Measurements from ENCODE around the gene EIF2AK2.

DNA sequence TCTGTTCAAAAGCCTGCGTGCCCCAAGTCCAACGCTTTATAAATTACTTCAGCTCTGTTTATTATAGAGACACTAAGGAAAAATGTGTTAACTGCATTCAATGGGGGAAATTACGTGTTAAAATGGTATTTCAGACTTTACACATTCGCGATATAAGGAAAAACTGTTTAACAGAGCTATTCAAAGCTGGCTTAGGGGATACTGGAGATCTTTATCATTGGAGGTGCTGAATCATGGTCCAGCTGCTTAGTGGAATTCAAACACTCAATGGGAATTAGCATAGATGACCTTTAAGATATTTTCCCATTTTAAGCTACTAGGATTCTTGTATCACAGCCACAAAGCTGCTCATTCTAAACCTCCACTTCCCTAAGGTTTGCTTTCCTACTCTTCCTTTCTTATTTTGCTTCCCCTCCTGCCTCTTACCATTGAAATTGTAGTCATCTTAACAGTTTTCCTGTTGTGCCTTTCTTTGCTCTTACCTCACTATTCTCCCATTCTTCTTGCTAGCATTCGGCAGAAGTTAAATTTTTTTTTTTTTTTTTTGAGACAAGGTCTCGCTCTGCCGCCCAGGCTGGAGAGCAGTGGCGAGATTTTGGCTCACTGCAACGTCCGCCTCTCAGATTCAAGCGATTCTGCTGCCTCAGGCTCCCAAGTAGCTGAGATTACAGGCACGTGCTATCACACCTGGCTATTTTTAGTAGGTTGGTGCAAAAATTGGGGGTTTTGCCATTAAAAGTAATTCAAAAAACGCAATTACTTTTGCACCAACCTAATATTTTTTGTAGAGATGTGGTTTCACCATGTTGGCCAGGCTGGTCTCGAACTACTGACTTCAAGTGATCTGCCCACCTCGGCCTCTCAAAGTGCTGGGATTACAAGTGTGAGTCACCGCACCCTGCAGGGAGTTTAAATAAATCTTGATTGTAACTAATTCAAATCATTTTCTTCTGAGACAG lies 25.2 kb upstream of the EIF2AK2 start:
- TF ChIP-seq, protein P1, sequence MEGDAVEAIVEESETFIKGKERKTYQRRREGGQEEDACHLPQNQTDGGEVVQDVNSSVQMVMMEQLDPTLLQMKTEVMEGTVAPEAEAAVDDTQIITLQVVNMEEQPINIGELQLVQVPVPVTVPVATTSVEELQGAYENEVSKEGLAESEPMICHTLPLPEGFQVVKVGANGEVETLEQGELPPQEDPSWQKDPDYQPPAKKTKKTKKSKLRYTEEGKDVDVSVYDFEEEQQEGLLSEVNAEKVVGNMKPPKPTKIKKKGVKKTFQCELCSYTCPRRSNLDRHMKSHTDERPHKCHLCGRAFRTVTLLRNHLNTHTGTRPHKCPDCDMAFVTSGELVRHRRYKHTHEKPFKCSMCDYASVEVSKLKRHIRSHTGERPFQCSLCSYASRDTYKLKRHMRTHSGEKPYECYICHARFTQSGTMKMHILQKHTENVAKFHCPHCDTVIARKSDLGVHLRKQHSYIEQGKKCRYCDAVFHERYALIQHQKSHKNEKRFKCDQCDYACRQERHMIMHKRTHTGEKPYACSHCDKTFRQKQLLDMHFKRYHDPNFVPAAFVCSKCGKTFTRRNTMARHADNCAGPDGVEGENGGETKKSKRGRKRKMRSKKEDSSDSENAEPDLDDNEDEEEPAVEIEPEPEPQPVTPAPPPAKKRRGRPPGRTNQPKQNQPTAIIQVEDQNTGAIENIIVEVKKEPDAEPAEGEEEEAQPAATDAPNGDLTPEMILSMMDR (IDR thresholded peaks at IDR 0.05 in 2 of 3, conservative IDR thresholded peaks at IDR 0.05 in 1 of 3; ENCODE audit: control insufficient read depth in 2 of 3, extremely low read depth in 1 of 3, insufficient read depth in 1 of 3, low read depth in 3 of 3, low read length in 3 of 3) = no peak
- no peak for TF ChIP-seq EP300 (IDR thresholded peaks at IDR 0.05; ENCODE audit: borderline replicate concordance in 1 of 2, control insufficient read depth in 1 of 2, low read depth in 2 of 2, low read length in 2 of 2)
- TF ChIP-seq EZH2 (IDR thresholded peaks at IDR 0.05; ENCODE audit: borderline replicate concordance, control insufficient read depth, low read depth, low read length) = no peak
- no peak for TF ChIP-seq WRNIP1 (IDR thresholded peaks at IDR 0.05; ENCODE audit: borderline replicate concordance, low read depth, low read length)
- TF ChIP-seq BCL11A (IDR thresholded peaks at IDR 0.05; ENCODE audit: low read depth, low read length) = no peak
- no peak for TF ChIP-seq POLR2AphosphoS2 (IDR thresholded peaks at IDR 0.05; ENCODE audit: low read depth, low read length)
- TF ChIP-seq, protein P2, sequence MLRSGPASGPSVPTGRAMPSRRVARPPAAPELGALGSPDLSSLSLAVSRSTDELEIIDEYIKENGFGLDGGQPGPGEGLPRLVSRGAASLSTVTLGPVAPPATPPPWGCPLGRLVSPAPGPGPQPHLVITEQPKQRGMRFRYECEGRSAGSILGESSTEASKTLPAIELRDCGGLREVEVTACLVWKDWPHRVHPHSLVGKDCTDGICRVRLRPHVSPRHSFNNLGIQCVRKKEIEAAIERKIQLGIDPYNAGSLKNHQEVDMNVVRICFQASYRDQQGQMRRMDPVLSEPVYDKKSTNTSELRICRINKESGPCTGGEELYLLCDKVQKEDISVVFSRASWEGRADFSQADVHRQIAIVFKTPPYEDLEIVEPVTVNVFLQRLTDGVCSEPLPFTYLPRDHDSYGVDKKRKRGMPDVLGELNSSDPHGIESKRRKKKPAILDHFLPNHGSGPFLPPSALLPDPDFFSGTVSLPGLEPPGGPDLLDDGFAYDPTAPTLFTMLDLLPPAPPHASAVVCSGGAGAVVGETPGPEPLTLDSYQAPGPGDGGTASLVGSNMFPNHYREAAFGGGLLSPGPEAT (IDR thresholded peaks at IDR 0.05; ENCODE audit: low read depth) = no peak

Data from GM12878 (cell line).